ENCODE measurements around the gene TMC2.

DNA sequence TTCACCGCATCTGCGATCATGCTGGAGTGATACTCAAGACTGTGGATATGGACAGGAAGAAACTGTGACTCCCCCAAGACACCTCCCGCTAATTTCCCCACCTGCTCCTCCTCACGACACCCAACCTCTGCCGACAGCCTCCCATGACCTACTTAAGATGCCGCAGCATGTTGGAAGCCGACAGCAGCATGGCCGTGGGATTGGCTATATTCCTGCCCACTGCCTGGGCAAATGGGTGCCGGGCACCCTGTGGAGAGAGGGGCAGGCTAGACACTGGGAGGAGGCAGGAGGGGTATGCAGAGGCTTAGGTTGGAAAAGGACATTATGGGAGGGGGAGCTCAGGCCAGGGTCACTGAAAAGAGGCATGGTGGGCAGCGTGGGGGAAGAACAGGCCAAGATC is 123.2 kb downstream of the TMC2 start:
- TF ChIP-seq, protein P1, sequence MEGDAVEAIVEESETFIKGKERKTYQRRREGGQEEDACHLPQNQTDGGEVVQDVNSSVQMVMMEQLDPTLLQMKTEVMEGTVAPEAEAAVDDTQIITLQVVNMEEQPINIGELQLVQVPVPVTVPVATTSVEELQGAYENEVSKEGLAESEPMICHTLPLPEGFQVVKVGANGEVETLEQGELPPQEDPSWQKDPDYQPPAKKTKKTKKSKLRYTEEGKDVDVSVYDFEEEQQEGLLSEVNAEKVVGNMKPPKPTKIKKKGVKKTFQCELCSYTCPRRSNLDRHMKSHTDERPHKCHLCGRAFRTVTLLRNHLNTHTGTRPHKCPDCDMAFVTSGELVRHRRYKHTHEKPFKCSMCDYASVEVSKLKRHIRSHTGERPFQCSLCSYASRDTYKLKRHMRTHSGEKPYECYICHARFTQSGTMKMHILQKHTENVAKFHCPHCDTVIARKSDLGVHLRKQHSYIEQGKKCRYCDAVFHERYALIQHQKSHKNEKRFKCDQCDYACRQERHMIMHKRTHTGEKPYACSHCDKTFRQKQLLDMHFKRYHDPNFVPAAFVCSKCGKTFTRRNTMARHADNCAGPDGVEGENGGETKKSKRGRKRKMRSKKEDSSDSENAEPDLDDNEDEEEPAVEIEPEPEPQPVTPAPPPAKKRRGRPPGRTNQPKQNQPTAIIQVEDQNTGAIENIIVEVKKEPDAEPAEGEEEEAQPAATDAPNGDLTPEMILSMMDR (IDR thresholded peaks at IDR 0.05), result no peak
- no peak for TF ChIP-seq EZH2 (IDR thresholded peaks at IDR 0.05)
- no peak for TF ChIP-seq EZH2phosphoT487 (IDR thresholded peaks at IDR 0.05)

Data from neural progenitor cell (in vitro differentiated cells).